K562 (cell line): ENCODE measurements around the gene ADAM23. TPM values are rescaled to one million over a fixed set of nuclear protein-coding genes. Genes with fewer than 3 reads are reported as not detected.

Experiments used
- ATF1 ChIP-seq, 2 experiments: fragments of 450-650 bp in 1 of 2; IDR thresholded peaks; 2 replicates each; pipeline ENCODE4 v1.6.1; 2016; ENCODE audit warnings: missing compliant biosample characterization in 1 of 2, missing genetic modification characterization in 1 of 2
- ATF3 ChIP-seq, 2 experiments: fragments of 450-650 bp in 1 of 2; sonication (generic) in 1 of 2; formaldehyde crosslinking in 1 of 2; IDR thresholded peaks in 1 of 2; conservative IDR thresholded peaks in 1 of 2; 2 replicates each; pipeline versions ENCODE4 v1.6.1 to v1.8.1; 2016 to 2023; ENCODE audit warnings: mild to moderate bottlenecking in 2 of 2, moderate library complexity in 2 of 2, inconsistent platforms in 1 of 2, missing genetic modification reagents in 1 of 2
- CREM ChIP-seq: IDR thresholded peaks from 2 replicates; pipeline ENCODE4 v1.6.1; 2014; ENCODE audit warnings: antibody characterized with exemption, low read depth
- EHMT2 ChIP-seq: fragments of 450-650 bp; IDR thresholded peaks from 2 replicates; pipeline ENCODE4 v1.6.1; 2018; ENCODE audit warnings: antibody characterized with exemption
- ELF1 ChIP-seq: fragments of 200-800 bp; sonication (Bioruptor generic); IDR thresholded peaks from 2 replicates; pipeline ENCODE4 v1.6.1; 2016; ENCODE audit warnings: missing genetic modification characterization, missing compliant biosample characterization
- ELF4 ChIP-seq: fragments of 450-650 bp; formaldehyde crosslinking; IDR thresholded peaks from 2 replicates; pipeline ENCODE4 v1.4.0; 2022; ENCODE audit warnings: missing genetic modification characterization
- ETS2 ChIP-seq: IDR thresholded peaks from 2 replicates; pipeline ENCODE4 v1.6.1; 2016; ENCODE audit warnings: borderline replicate concordance, missing genetic modification characterization, mild to moderate bottlenecking, moderate library complexity, missing compliant biosample characterization; ENCODE audit not compliant: poor library complexity, severe bottlenecking
- FOS ChIP-seq: IDR thresholded peaks from 3 replicates; pipeline ENCODE4 v1.6.1; 2011; ENCODE audit not compliant: insufficient read length; ENCODE audit errors: extremely low read depth
- FOSL1 ChIP-seq: fragments of 200-800 bp; sonication (Bioruptor generic); conservative IDR thresholded peaks from 2 replicates; pipeline ENCODE4 v1.6.1; 2016; ENCODE audit warnings: missing genetic modification characterization, missing compliant biosample characterization
- GABPA ChIP-seq: fragments of 200-800 bp; sonication (Bioruptor generic); conservative IDR thresholded peaks from 2 replicates; pipeline ENCODE4 v1.6.1; 2016; ENCODE audit warnings: low read depth, missing genetic modification characterization, missing compliant biosample characterization
- HMGN3 ChIP-seq: IDR thresholded peaks from 2 replicates; pipeline ENCODE4 v1.6.1; 2011; ENCODE audit warnings: borderline replicate concordance, low read depth, mild to moderate bottlenecking, mixed read lengths, low read length; ENCODE audit not compliant: insufficient read length; ENCODE audit errors: extremely low read depth
- HSF4 ChIP-seq: fragments of 250-450 bp; sonication (Bioruptor Pico); IDR thresholded peaks from 2 replicates; pipeline ENCODE4 v2.1.2; 2022; ENCODE audit warnings: mild to moderate bottlenecking, moderate library complexity, borderline replicate concordance
- NFE2 ChIP-seq: IDR thresholded peaks from 2 replicates; pipeline ENCODE4 v1.6.1; 2014; ENCODE audit warnings: antibody characterized with exemption, low read depth
- NFE2L1 ChIP-seq: fragments of 450-650 bp; IDR thresholded peaks from 2 replicates; pipeline ENCODE4 v1.6.1; 2016; ENCODE audit warnings: missing genetic modification characterization, low read depth, mild to moderate bottlenecking, missing compliant biosample characterization, moderate library complexity, borderline replicate concordance
- PRMT5 ChIP-seq: sonication (generic); formaldehyde crosslinking; IDR thresholded peaks from 2 replicates; pipeline ENCODE4 v1.5.0; 2020; ENCODE audit warnings: missing genetic modification reagents
- RFX7 ChIP-seq: fragments of 250-450 bp; sonication (Bioruptor Pico); IDR thresholded peaks from 2 replicates; pipeline ENCODE4 v1.5.1; 2021; ENCODE audit warnings: mild to moderate bottlenecking
- SMC3 ChIP-seq: conservative IDR thresholded peaks from 2 replicates; pipeline ENCODE4 v1.6.1; 2011; ENCODE audit warnings: low read depth, low read length, improper control_type of control experiment; ENCODE audit not compliant: insufficient read depth
- SRSF7 ChIP-seq: fragments of 200-400 bp; formaldehyde crosslinking; optimal IDR thresholded peaks from 2 replicates; pipeline ENCODE3; 2017; ENCODE audit warnings: mild to moderate bottlenecking, low read depth, low read length
- VEZF1 ChIP-seq: fragments of 200-800 bp; sonication (Bioruptor generic); IDR thresholded peaks from 2 replicates; pipeline ENCODE4 v1.6.1; 2017; ENCODE audit warnings: missing genetic modification characterization, missing compliant biosample characterization
- ZNF124 ChIP-seq: sonication (generic); formaldehyde crosslinking; IDR thresholded peaks from 2 replicates; pipeline ENCODE4 v1.8.1; 2022; ENCODE audit warnings: missing genetic modification reagents
- ZNF23 ChIP-seq: fragments of 250-450 bp; sonication (Bioruptor Pico); IDR thresholded peaks from 2 replicates; pipeline ENCODE4 v1.4.0; 2020; ENCODE audit warnings: mild to moderate bottlenecking
- ZNF639 ChIP-seq, 2 experiments: fragments of 200-800 bp in 1 of 2; sonication (Bioruptor generic) in 1 of 2; sonication (generic) in 1 of 2; formaldehyde crosslinking in 1 of 2; IDR thresholded peaks in 1 of 2; conservative IDR thresholded peaks in 1 of 2; 2 replicates each; pipeline versions ENCODE4 v1.5.0 to v1.6.1; 2016 to 2020; ENCODE audit warnings: missing compliant biosample characterization in 1 of 2, missing genetic modification characterization in 1 of 2, missing genetic modification reagents in 1 of 2
- ZNF696 ChIP-seq: fragments of 250-450 bp; sonication (Bioruptor Pico); conservative IDR thresholded peaks from 2 replicates; pipeline ENCODE4 v1.4.0; 2020; ENCODE audit warnings: mild to moderate bottlenecking, moderate library complexity
- polyA plus RNA-seq, 8 experiments: library from polyadenylated mRNA; depleted of rRNA in 4 of 8; stranded (reverse) in 5 of 8; unstranded in 3 of 8; fragments of >200 nt; fragmentation: Nextera tagmentation in 2 of 8; fragmentation: Illumina TruSeq in 1 of 8; extraction: Ambion mirVana in 2 of 8; extraction: Trizol in 1 of 8; gene quantifications; 2 replicates each; pipeline versions ENCODE4 v1.2.1 to v1.2.3, GENCODE V29; 2011 to 2014; ENCODE audit warnings: inconsistent platforms in 1 of 8, missing spikeins in 1 of 8
- total RNA-seq, 7 experiments: library from RNA; depleted of rRNA in 6 of 7; stranded (reverse); fragments of >200 nt in 6 of 7; fragmentation: Illumina TruSeq in 2 of 7; extraction: Trizol in 2 of 7; gene quantifications; 2 replicates each; pipeline versions ENCODE4 v1.2.1 to v1.2.3, GENCODE V29; 2011 to 2021; ENCODE audit warnings: low replicate concordance in 1 of 7

Gene ADAM23
- total and polyA plus RNA-seq, 9 of the 15 experiments (the other 6 are each of a cell fraction or from before 2014, with no cell fraction given): 0.02 TPM; not detected in 8

- TF ChIP-seq NFE2L1 (tag) (peak; percentile 41; the same call in 1 of the 2 replicates), ZNF124 (CRISPR knock-in tag) (no peak), ELF4 (CRISPR knock-in tag) (no peak), ZNF639 (CRISPR knock-in tag; conservative IDR thresholded peaks at IDR 0.05 in 1 of 2, IDR thresholded peaks at IDR 0.05 in 1 of 2) (no peak), EHMT2 (no peak), HSF4 (no peak), SMC3 (no peak), PRMT5 (CRISPR knock-in tag) (no peak), VEZF1 (no peak), ZNF696 (CRISPR knock-in tag) (no peak), ZNF23 (CRISPR knock-in tag) (no peak), ATF3 (IDR thresholded peaks at IDR 0.05) (peak; percentile 56), ATF3 (CRISPR knock-in tag; conservative IDR thresholded peaks at IDR 0.05) (no peak), CREM (peak; percentile 65), ATF1 (CRISPR knock-in tag; IDR thresholded peaks at IDR 0.05) (no peak), ATF1 (tag; IDR thresholded peaks at IDR 0.05) (peak; percentile 34; the same call in 1 of the 2 replicates), GABPA (tag) (no peak), NFE2 (peak; percentile 95), SRSF7 (no peak), ETS2 (tag) (no peak), ELF1 (no peak), HMGN3 (no peak), FOSL1 (peak; percentile 60), FOS (no peak), RFX7 (CRISPR knock-in tag) (no peak)
These were observed 171.5 kb downstream of the ADAM23 start (continued) for GRCh38 chr2:206614811-206615210.
